GM21515 (cell line): ENCODE results near the gene SCN2B.
A peak's percentile ranks its signal among the peaks of the same experiment; 100 is the strongest.

Experiments used
- ATAC-seq: cut with Tn5 transposase; IDR thresholded peaks from one replicate; pipeline ENCODE4 v1.9.1; 2021; ENCODE audit not compliant: unreplicated experiment

Gene SCN2B

GRCh38 chr11:118154641-118155040, 21.8 kb downstream of the SCN2B start:
- ATAC-seq = no peak

- no peak for ATAC-seq
Measured at GRCh38 chr11:118153976-118154375, 22.5 kb downstream of the SCN2B start.

GRCh38 chr11:118153516-118153915, 22.9 kb downstream of the SCN2B start:
- ATAC-seq = no peak

- no peak for ATAC-seq
Measured at GRCh38 chr11:118152552-118153471, 23.6 kb downstream of the SCN2B start, which contains the start of gene SCN4B. TSS of gene SCN4B (minus strand) at chr11:118152823. CDS start at chr11:118152673, 150 bp downstream.

- ATAC-seq = no peak
Measured at GRCh38 chr11:118152020-118152551, 24.4 kb downstream of the SCN2B start.

GRCh38 chr11:118151431-118151830, 25.0 kb downstream of the SCN2B start:
- ATAC-seq = no peak

- no peak for ATAC-seq
Measured at GRCh38 chr11:118149493-118149892, 26.9 kb downstream of the SCN2B start.

- ATAC-seq = no peak
Measured at GRCh38 chr11:118148856-118149255, 27.6 kb downstream of the SCN2B start.

GRCh38 chr11:118148240-118148639, 28.2 kb downstream of the SCN2B start:
- ATAC-seq = no peak

GRCh38 chr11:118147502-118147901, 28.9 kb downstream of the SCN2B start:
- no peak for ATAC-seq

- no peak for ATAC-seq
Measured at GRCh38 chr11:118146554-118146953, 29.9 kb downstream of the SCN2B start.

GRCh38 chr11:118145285-118146227, 30.9 kb downstream of the SCN2B start:
- peak; percentile 84 for ATAC-seq

- no peak for ATAC-seq
Measured at GRCh38 chr11:118144301-118145268, 31.9 kb downstream of the SCN2B start.

GRCh38 chr11:118143661-118144185, 32.7 kb downstream of the SCN2B start:
- ATAC-seq = no peak

GRCh38 chr11:118142809-118143208, 33.6 kb downstream of the SCN2B start:
- no peak for ATAC-seq

GRCh38 chr11:118142081-118142480, 34.4 kb downstream of the SCN2B start:
- ATAC-seq = no peak

- no peak for ATAC-seq
Measured at GRCh38 chr11:118139578-118139977, 36.9 kb downstream of the SCN2B start.

- no peak for ATAC-seq
Measured at GRCh38 chr11:118138839-118139420, 37.5 kb downstream of the SCN2B start.

- ATAC-seq = no peak
Measured at GRCh38 chr11:118136801-118137200, 39.6 kb downstream of the SCN2B start.
